Effector CD8-positive, alpha-beta T cell (primary cell): ENCODE data around the gene CCDC182.

Source experiments
- DNase-seq: peaks from one replicate; lab custom pipeline; 2025; lab: John Stamatoyannopoulos, UW

Gene CCDC182

GRCh38 chr17:57697891-57698711 is 47.0 kb downstream of the CCDC182 start:
- no peak for DNase-seq

DNA sequence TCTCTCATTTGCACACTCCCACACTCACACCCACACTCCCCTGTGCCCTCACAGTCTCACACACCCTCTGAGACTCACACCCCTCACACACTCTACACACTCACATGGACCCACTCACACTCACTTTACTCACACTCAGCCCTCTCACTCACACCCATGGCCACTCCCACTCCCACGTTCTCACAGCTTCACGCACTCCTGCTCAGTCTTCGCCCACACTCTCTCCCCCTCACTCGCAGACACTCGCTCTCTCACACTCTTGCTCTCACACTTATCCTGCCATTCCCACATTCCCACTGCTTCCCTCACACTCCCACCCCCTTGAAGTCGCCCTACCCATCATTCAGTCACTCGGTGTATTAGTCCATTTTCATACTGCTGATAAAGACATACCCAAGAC is 47.9 kb downstream of the CCDC182 start:
- no peak for DNase-seq

DNA sequence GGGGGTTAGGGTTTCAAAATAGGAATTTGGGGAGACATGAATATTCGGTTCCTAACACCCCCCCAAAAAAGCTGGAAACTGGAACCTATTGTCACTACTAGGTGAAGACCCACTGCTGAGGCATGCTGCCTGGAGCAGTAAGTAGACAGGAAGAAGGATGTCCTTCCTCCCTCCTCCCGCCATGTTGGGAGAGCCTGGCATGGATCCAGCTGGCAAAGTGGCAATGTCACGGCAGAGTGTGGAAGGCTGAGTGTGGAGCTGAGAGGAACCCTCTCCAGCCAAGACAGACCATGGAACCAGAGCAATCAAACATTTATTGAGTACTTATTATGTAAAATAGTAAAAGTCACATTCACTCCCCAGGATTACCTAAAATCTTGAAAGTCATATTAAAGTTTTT is 49.0 kb downstream of the CCDC182 start:
- no peak for DNase-seq
